COLO829 (cell line): ENCODE data around the gene NUDT22.

Source experiments
- DNase-seq: peaks from one replicate; pipeline ENCODE4 v3.0.0; 2012; ENCODE audit warnings: low spot score

NUDT22 gene

GRCh38 chr11:64225608-64226506 lies at the start of gene NUDT22, which contains the start of gene TRPT1:
TSS of gene NUDT22 (plus strand) at chr11:64226274. CDS start at chr11:64226653, 379 bp downstream.
TSS of gene TRPT1 (minus strand) at chr11:64226186. CDS start at chr11:64225860, 326 bp downstream.
- peak; percentile 82 for DNase-seq

GRCh38 chr11:64176751-64177150 lies 49.3 kb upstream of the NUDT22 start:
- DNase-seq, result no peak

- no peak for DNase-seq
Measured at GRCh38 chr11:64178203-64178602, 47.9 kb upstream of the NUDT22 start.

- DNase-seq, result no peak
Measured at GRCh38 chr11:64178951-64179639, 47.0 kb upstream of the NUDT22 start.

- DNase-seq, result no peak
Measured at GRCh38 chr11:64180891-64181290, 45.2 kb upstream of the NUDT22 start.

GRCh38 chr11:64181506-64182411 lies 44.3 kb upstream of the NUDT22 start:
- peak; percentile 70 for DNase-seq

GRCh38 chr11:64183890-64184289 lies 42.2 kb upstream of the NUDT22 start:
- DNase-seq, result no peak

- no peak for DNase-seq
Measured at GRCh38 chr11:64185175-64185692, 40.8 kb upstream of the NUDT22 start.

GRCh38 chr11:64185693-64186491 lies 40.2 kb upstream of the NUDT22 start, which contains the start of gene STIP1:
TSS of gene STIP1 (plus strand) at chr11:64186171. CDS start at chr11:64186262, 91 bp downstream.
- peak; percentile 99 for DNase-seq

GRCh38 chr11:64186492-64187165 lies 39.4 kb upstream of the NUDT22 start:
- no peak for DNase-seq

- no peak for DNase-seq
Measured at GRCh38 chr11:64192434-64192833, 33.6 kb upstream of the NUDT22 start.

- no peak for DNase-seq
Measured at GRCh38 chr11:64196626-64197025, 29.4 kb upstream of the NUDT22 start.

- DNase-seq, result no peak
Measured at GRCh38 chr11:64198511-64198910, 27.6 kb upstream of the NUDT22 start.

- DNase-seq, result no peak
Measured at GRCh38 chr11:64201543-64201942, 24.5 kb upstream of the NUDT22 start.

GRCh38 chr11:64202992-64203391 lies 23.1 kb upstream of the NUDT22 start:
- no peak for DNase-seq

GRCh38 chr11:64203421-64204079 lies 22.5 kb upstream of the NUDT22 start:
- DNase-seq, result no peak

GRCh38 chr11:64204080-64204440 lies 22.0 kb upstream of the NUDT22 start:
- no peak for DNase-seq

- DNase-seq, result peak; percentile 88
Measured at GRCh38 chr11:64204464-64204989, 21.5 kb upstream of the NUDT22 start.

GRCh38 chr11:64206457-64207255 lies 19.4 kb upstream of the NUDT22 start, which contains the start of gene FERMT3:
TSS of gene FERMT3 (plus strand) at chr11:64206721. CDS start at chr11:64207365, 644 bp downstream.
- no peak for DNase-seq
